ENCODE results near the gene APOBEC3H.
"Not testable (repeated sequence)": the region's sequence is repeated elsewhere in the genome, so short reads cannot be mapped to it uniquely, and the experiment has no call there.

Gene APOBEC3H

GRCh38 chr22:39097098-39098020 is at the start of gene APOBEC3H:
APOBEC3H (plus strand) TSS chr22:39097244; CDS start chr22:39100279, 3,035 bp downstream.
- DNase-seq, result no peak

DNA sequence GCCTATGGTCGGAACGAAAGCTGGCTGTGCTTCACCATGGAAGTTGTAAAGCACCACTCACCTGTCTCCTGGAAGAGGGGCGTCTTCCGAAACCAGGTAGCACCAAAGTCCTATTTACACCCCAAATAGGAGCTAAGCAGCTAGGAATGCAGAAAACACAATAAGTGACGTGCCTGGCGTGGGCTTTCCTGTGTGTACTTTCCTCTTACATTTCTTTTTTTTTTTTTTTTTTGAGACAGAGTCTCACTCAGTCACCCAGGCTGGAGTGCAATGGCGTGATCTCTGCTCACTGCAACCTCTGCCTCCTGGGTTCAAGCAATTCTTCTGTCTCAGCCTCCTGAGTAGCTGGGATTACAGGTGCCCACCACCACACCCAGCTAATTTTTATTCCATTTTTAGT is 47.6 kb upstream of the APOBEC3H start:
- not testable (repeated sequence) for DNase-seq

DNA sequence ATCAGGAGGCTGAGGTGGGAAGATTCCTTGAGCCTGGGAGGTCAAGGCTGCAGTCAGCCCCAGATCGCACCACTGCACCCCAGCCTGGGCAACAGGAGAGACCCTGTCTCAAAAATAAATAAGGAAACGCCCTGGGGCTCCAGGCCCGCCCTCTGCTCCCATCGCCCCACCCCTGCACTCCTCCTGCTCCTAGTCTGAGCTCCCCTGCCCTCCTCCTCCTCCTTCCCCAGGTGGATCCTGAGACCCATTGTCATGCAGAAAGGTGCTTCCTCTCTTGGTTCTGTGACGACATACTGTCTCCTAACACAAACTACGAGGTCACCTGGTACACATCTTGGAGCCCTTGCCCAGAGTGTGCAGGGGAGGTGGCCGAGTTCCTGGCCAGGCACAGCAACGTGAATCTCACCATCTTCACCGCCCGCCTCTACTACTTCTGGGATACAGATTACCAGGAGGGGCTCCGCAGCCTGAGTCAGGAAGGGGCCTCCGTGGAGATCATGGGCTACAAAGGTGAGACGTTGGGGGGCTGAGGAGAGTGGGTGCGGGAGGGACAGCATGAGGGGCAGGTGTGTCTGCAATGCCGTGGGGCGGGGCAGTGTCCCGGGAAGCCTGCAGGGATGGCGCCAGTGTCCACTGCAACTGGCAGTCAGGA is 45.1 kb upstream of the APOBEC3H start:
- DNase-seq, result not testable (repeated sequence)

- DNase-seq, result no peak
These were observed 41.4 kb upstream of the APOBEC3H start for GRCh38 chr22:39055658-39056057.

DNA sequence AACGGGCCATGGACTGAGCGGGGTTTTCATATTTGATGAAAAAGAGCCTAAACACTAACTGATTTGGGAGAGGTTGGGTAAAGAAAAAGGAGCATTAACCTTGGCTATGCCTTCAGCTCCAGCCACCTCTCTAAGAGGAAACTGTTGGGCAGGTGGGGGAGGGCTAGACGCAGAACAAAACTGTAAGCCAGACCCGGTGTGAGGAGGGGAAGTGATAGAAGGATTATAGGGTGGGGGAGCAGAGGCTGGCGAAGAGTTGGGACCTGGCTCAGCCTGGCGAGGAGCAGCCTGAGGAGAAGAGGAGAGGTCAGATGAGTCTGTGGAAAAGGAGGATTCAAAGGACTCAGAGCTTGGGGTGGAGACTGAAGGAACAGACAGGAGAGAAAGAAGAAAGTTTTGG is 35.8 kb upstream of the APOBEC3H start:
- DNase-seq, result not testable (repeated sequence)

DNA sequence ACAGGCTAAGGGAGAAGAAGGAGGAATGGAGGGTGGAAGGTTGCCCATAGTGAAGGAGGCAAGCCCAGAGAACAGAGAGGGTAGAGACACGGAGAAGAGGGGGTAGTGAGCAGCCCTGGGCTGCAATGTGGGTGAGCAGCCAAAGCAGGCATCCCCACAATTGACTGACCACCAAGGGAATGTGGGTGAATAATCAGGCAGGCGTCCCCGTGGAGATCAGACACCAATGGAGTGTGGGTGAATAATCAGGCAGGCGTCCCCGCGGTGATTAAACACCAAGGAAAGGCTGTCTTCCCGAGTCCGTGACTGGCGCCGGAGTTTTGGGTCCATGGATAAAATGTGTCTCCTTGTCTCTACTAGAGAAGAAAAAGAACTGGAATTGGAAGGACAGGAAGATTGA is 35.1 kb upstream of the APOBEC3H start:
- not testable (repeated sequence) for DNase-seq

DNA sequence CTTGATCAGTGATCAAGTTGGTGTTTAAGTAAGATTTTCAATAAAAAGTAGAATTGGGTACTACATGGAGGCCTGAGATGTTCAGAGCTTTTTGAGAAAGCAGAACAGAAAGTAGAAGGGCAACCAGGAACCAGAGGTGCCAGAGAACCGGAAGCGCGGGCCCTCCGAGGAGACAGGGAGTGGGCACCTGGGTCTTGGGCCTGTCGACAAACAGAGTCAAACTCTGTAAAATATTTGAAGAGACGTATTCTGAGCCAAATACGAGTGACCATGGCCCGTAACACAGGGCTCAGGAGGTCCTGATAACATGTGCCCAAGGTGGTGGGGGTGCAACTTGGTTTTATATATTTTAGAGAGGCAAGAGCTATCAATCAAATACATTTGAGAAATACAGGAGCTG is 33.1 kb upstream of the APOBEC3H start:
- DNase-seq, result not testable (repeated sequence)

DNA sequence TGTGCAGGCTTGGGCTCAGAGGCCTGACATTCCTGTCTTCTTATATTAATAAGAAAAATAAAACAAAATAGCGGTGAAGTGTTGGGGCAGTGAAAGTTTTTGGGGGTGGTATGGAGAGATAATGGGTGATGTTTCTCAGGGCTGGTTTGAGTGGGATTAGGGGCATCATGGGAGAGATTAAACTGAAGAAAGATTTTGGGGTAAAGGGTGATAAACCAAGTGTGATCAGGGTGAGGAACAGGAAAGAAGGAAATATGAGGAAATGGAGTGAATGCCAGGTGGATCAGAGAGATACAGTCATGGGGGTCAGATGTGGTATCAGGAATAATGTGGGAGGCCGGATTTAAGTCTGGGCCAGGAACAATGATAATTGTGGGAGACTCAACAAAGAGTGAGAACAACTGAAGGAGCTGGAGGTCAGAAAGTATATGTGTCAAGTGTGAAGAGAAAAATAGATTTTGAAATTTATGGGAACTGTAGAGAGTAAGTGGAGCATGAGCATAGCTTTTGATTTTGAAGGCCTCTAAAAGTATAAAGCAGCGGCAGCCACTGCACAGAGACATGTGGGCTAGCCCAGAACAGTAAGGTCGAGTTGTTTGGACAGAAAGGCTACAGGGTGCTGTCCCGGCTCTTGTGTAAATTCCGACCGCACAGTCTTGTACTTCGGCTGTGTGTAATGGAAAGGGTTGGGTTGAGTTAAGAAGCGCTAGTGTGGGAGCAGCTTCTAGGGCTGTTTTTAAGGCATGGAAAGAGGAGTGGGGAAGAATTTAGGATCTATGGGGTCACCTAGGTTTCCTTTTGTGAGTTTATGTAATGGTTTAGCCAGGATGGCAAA is 30.4 kb upstream of the APOBEC3H start:
- not testable (repeated sequence) for DNase-seq

- DNase-seq, result no peak
These were observed 28.8 kb upstream of the APOBEC3H start for GRCh38 chr22:39068033-39068785.

DNA sequence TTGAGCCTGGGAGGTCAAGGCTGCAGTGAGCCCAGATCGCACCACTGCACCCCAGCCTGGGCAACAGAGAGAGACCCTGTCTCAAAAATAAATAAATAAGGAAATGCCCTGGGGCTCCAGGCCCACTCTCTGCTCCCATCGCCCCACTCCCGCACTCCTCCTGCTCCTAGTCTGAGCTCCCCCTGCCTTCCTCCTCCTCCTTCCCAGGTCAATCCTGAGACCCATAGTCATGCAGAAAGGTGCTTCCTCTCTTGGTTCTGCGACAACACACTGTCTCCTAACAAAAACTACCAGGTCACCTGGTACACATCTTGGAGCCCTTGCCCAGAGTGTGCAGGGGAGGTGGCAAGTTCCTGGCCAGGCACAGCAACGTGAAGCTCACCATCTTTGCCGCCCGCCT is 26.9 kb upstream of the APOBEC3H start:
- no peak for DNase-seq

- DNase-seq, result not testable (repeated sequence)
These were observed 24.5 kb upstream of the APOBEC3H start for GRCh38 chr22:39072581-39072981.

GRCh38 chr22:39073981-39074380 is 23.1 kb upstream of the APOBEC3H start:
- DNase-seq, result no peak

DNA sequence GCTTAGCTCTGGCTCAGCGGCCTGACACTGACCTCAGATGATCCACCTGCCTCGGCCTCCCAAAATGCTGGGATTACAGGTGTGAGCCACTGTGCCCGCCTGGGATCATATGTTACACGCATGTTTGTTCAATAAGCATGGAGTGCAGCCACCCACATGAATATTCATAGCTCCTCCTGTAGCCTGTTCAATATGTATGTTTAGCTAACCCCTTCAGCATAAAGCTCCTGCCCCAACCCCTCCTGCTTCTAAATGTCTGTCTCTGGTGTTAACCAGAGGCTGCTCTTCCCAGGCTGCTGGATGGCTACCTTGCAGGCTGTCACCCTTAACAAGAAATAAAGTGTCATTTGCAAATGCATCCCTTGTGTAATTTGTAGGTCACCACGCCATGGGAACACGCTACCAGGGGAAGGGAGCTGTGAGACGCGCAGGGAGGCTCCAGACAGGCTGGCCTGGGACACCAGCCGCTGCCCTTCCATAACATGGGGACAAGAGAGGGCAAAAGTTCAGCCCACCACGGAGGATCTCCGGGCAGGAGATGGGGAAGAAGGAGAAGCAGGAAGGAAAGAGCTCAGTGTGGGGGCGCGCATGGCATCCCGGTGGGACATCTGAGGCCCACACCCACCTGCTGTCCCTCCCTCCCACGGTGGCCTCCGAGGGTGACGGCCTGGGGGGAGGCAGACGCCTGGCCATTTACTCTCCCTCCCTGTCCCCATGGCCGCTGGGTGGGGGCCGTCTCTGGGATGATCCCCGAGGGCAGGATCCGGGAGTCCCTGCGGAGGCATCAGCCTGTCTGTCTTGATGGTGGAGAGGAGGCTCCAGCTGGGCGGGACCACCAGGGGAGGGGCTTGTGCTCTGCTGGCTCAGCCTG is 20.7 kb upstream of the APOBEC3H start:
- peak; percentile 3 to 6 for DNase-seq

- not testable (repeated sequence) for DNase-seq
These were observed 19.8 kb upstream of the APOBEC3H start, which contains the start of gene APOBEC3G for GRCh38 chr22:39077026-39077840. APOBEC3G (plus strand) TSS chr22:39077275; CDS start chr22:39077362, 87 bp downstream.

DNA sequence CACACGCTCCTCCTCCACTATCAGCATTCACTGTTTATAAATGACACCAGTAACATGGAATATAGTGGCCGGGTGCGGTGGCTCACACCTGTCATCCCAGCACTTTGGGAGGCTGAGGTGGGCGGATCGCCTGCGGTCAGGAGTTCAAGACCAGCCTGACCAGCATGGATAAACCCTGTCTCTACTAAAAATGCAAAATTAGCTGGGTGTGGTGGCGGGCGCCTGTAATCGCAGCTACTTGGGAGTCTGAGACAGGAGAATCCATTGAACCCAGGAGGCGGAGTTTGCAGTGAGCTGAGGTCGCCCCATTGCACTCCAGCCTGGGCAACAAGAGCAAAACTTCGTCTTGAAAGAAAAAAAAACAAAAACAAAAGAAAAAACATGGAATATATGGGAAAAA is 19.1 kb upstream of the APOBEC3H start:
- not testable (repeated sequence) for DNase-seq

DNA sequence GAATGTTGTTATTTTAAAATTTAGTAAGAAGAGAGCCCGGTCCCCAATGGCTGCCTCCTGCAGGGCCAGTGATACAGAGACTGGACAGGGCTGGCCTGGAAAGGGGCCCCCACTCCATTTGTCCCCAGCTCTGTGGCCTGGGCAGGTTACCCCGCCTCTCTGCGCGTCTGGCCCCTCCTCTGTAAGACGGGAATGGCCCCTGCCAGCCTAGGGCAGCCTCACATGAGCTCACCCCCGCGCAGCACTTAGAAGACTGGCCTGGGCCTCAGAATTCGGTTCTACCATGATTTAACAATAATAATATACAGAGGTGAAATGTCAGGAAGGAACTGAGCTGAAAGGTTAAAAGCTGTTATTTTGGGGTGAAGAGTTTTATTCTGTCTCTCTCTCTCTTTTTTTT is 18.7 kb upstream of the APOBEC3H start:
- DNase-seq, result no peak

DNA sequence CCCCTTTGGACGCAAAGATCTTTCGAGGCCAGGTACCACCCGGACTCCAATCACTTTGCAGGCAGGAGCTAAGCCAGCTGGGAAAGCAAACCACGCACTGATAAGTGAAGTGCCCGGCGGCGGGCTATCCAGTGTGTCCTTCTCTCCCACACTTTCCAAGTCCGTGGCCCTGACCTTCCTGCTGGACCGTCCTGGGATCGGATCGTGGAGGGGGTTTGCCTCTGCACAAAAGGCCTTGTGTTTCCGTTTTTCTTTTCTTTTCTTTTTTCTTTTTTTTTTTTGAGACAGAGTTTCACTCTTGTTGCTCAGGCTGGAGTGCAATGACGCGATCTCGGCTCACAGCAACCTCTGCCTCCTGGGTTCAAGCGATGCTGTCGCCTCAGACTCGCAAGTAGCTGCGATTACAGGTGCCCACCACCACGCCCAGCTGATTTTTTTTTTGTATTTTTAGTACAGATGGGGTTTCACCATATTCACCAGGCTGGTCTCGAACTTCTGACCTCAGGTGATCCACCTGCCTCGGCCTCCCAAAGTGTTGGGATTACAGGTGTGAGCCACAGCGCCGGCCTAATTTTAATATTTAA is 17.9 kb upstream of the APOBEC3H start:
- not testable (repeated sequence) for DNase-seq

DNA sequence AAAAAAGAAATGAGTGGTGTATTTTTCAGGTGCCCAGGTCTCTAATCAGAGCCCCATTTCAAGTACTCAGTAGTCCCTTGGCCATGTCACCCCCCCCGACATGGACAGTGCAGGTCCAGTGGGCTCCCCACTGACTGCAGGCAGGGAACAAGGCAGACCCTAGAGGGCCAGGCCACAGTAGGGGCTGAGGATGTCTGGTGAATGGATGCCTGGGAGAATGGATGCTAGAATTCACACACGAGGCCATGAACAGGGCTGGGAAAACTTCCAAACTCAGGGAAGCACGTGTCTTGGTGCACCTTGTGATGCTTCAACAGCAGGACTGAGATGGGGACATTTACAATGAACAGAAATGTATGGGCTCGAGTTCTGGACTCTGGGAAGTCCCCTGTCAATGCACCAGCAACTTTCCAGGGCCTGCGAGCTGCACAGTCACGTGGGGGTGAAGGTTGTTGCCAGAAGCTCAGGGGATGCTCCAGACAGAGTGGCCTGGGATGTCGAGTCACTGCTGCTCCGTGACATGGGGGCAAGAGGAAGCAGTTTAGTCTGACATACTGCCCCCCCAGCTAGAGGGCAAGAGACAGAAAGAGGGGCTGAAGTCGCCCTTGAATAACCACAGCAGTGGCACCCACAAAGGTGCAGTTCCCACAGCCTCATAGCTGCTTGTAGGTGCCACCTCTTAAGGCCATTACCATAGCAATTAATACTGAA is 16.8 kb upstream of the APOBEC3H start:
- DNase-seq, result no peak

DNA sequence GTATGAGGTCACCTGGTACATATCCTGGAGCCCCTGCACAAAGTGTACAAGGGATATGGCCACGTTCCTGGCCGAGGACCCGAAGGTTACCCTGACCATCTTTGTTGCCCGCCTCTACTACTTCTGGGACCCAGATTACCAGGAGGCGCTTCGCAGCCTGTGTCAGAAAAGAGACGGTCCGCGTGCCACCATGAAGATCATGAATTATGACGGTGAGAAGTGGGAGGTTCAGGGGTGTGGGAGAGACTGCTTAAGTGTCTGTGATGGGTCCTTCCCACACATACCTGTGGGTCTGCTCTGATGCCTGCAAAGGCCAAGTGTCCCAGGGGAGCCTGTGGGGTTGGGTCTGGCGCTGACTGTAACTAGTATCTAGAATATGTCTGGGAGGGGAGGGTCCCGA is 16.0 kb upstream of the APOBEC3H start:
- no peak for DNase-seq
